ENCODE results near the gene VAMP1.
"Not testable (repeated sequence)": the region's sequence is repeated elsewhere in the genome, so short reads cannot be mapped to it uniquely, and the experiment has no call there.

Gene VAMP1

DNA sequence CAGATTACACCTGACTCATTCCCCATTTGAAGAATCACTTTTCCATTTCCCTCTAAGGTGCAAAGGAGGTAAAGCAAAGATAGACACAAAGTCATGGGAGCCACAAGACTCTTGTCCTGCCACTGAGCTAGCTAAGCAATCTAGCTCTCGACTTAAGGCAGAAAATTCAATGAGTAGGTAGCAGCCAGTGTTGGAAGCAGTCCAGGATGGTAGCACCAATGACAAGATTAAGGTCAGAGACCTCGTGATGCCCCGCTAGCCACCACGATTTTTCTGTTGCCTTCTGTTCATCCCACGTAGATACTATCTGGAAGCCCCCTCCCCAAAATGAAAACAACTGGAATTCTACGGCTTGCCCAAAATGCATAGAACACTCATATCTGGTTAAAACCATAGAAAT is 1.4 kb downstream of the VAMP1 start:
- no peak for DNase-seq

DNA sequence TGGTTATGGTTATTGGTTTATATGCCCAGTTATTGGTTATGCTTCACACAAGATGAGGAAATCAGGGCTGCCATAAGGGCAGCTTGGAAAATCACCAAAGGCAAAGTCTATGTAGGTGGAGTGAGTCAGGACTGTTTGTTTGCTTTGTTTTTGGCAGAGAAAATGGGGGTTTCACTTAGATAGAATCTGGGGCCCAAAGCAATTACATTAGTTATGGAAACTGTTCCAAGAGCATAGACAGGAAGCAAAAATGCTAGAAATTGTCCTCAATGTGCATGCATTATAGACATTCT is 2.2 kb downstream of the VAMP1 start:
- DNase-seq, result no peak

DNA sequence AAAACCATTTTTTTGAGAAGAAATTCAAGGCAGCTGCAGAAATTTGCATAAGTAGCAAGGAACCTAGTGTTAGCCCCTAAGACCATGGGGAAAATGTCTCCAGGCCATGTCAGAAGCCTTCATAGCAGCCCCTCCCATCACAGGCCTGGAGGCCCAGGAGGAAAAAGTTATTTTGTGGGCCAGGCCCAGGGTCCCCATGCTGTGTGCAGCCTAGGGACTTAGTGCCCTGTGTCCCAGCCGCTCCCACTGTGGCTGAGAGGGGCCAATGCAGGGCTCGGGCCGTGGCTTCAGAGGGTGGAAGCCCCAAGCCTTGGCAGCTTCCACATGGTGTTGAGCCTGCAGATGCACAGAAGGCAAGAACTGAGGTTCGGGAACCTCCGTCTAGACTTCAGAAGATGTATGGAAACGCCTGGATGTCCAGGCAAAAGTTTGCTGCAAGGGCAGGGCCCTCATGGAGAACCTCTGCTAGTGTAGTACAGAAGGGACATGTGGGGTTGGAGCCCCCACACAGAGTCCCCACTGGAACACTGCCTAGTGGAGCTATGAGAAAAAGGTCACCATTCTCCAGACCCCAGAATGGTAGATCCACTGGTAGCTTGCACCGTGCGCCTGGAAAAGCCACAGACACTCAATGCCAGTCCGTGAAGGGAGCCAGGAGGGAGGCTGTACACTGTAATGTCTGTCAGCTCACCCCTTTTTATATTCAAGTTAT is 2.8 kb downstream of the VAMP1 start:
- not testable (repeated sequence) for DNase-seq

DNA sequence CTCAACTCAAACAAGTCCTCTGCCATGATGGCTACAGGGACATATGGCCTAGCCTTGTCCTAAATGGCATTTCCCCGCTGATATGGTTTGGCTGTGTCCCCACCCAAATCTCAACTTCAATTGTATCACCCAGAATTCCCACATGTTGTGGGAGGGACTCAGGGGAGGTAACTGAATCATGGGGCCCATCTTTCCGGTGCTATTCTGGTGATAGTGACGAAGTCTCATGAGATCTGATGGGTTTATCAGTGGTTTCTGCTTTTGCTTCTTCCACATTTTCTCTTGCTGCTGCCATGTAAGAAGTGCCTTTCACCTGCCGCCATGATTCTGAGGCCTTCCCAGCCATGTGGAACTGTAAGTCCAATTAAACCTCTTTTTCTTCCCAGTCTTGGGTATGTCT is 3.7 kb downstream of the VAMP1 start:
- not testable (repeated sequence) for DNase-seq

DNA sequence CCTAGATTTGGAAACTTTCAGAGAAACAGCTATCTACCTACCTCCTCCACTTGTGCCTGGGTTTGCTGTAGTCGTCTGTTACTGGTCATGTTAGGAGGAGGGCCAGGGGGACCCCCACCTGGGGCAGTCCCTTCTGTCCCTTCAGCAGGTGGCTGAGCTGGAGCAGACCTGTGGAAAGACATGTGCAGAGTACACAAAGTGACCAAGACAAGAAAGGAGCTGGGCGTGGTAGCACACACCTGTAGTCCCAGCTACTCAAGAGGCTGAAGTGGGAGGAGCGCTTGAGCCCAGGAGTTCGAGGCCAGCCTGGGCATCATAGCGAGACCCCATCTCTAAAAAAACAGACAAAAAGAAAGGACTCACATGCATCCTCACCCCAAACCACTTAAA is 4.3 kb downstream of the VAMP1 start:
- no peak for DNase-seq

DNA sequence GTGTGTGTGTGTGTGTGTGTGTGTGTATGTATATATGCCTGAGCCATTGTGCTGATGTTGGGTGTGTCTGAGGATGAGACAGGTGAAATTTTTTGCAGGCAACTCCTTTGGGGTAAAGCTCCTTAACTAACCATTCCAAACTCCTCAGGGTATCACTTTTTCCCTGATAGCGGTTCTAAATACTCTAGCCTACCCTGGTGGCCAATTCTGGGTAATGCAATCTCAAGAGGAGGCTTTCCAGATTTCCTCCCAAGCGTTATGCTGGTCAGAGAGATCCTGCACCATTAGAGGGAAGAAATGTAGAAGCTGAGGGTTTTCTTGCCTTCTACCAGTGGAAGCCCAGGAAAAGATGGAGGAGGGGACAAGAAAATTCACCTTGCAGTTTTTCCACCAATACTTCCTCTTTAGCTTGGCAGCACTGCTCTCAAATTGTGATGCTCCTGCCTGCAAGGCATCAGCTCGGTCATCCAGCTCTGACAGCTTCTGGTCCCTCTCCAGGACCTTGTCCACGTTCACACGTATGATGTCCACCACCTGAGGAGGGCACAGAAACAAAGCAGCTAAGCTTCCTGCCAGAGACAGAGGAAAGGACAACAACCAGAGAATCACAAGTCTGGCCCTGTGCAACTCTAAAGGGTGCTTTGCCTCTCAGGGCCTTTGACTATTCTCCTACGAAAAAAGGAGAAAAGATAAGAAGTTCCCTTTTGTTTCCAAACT is 4.9 kb downstream of the VAMP1 start:
- peak in 1 of 4 experiments; percentile 18 for DNase-seq

DNA sequence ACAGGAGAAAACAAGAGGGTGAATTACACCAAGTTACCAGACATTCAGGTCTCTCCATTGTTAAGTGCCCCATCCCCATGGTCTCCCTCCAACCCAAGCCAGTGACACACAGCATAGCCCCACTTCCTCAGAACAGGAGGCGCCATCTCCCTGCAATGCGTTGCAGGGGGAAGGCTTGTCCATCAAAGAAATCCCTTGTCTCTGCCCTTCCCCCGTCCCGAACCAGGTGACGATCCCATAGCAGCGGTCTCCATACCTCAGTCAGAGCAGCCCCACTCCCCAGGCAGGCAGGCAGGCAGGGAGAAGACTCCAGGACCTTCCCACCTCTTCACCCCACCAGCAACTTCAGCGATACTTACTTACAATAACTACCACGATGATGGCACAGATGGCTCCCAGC is 5.9 kb downstream of the VAMP1 start:
- no peak for DNase-seq

DNA sequence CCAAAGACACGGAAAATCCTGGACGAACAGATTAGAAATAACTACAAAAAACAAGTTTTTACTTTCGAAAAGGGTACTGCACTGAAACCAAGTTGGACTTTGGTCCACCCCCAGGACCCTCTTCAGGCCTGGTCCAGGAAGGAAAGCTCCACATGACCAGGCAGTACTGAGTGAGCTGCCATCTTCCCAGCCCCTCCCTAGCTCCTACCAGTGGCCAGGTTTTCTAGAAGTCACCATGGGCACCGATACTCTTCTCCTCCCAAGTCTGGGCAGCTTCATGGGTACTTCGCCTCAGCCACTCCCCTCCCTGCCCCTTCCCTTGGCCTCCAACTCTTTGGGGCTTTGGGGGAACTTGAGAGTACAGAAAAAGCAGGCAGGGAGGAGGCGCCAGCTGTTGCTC is 6.6 kb downstream of the VAMP1 start:
- DNase-seq, result no peak

DNA sequence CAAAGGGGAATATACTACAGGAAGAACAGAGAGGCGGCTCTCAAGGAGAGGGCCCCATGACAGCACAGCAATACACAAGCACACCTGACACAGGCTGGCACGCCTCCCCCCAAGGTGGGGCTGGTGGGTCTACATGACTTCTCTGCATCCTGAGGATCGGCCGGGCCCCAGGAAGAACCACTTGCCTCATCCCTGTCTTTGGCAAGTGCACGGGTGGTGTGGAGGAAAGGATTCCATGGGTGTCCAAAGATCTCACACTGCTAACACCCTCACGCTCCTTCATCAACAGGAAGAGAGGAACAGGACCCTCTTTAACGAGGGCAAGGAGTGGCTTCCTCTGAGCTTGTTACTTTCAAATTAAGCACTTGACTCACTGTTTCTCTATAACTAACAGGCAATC is 7.3 kb downstream of the VAMP1 start:
- no peak for DNase-seq

DNA sequence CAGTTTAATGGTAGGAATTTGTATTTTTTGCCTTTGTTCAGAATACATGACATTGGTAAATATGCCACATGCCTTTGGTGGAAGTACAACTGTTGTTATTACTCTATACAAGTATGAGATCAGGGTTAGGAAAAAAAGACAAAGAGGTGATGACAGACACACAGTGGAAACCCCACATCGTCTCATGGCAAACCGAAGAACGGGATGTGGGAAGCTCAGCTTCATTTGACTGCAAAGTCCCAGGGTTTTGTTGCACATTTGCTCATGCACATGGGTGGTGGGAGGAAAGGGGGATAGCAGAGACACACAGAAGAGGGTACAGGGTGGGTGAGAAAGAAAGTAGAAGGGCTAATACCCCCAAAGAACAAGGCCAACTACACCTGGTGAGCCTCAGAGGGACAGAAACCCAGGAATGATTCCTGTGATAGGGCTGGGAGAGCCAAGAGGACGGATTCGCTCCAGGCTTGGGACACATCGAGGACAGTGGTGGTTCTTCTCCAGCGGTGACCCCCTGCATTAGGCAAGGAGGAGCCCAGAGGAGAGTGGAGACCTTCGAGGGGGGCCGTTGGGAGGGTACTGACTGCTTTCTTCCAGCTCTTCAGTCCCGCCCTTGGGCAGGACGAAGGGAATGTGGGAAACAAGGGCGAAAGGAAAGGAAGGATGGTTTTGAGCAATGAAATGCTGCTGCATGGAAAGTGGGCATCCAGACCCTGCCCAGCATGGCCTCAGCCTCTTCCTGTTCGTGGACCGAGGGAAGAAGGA is 8.1 kb downstream of the VAMP1 start:
- DNase-seq, result no peak

DNA sequence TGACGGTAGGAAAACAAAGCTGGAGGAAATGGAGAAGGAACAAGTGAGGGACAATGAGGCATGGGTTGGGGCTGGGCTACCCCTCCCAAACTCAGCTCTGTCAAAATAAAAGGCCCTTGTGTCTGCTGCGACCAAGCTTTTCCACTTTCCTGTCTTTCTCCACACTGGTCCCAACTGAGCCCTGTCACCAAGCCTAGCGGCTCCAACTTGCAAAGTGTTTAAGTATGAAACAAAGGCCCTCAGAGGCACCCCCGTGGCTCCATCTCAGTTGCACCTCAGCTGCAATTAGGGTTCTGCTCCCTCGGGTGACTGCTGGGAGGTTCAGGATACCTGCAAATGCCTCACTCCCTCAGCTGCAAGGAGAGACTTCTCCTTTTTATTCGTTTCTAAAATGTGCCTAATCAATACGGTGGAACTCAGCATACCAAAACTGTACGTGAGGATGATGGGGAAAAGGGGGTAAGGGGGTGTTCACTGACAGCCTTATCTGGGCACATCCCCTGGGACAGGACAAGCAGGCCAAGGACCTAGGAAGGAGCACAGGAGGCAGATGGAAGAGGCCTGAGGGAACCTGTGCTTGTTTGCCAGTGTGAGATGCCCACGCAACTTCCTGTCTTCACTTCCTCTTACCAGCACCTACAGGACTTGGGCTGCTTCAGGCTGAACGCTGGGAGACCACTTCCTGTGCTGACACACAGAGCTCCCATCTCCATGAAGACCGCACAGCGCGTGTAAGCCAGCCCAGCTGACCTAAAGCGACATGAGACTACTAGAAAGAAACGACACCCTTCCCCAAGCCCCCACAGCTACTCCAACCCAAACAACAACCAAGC is 8.9 kb downstream of the VAMP1 start:
- peak in 3 of 4 experiments; percentile 40 to 66 (median 64) for DNase-seq

DNA sequence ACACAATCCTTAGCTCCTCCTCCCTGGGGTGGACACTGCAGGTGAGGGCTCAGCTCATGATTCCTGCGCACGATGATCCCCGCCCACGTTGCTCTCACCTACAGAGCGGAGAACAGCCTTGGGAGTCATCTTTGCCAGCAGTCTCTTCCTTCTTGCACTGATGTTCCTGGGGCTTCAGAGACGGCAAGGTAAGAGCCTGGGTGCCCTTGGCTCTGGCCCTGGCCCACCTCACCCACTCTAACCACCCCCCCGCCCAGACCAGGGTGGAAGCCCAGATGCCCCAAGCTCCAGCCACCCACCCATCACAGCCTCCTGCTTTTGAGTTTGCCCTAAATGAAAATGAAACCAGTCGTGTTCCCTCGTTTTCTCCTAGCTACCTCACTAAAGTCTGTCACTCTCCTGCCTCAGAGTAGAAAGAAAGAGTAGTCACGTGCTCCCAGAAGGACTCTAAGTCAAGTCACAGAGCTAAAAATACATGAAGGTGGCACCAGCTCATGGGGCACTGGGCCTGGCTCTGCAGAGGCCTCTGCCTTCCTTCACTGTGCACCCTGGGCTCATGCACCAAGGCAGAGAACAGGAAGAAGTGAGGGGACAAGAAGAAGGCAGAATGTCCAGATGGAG is 9.6 kb downstream of the VAMP1 start:
- no peak for DNase-seq

DNA sequence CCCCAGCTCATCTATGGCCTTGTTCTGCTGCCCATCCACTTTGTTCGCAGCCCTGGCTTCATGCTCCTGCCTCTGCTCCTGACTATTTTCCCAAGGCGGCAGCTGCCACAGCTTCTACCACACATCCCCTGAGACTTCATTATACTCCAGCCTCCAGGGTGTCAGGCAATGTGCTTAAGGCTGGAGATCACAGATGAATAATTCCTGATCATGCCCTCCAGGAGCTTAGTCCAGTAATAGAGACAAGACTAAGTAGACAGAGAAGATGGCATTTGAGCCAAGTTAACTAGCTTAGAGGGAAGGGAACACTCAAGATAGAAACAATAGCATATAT is 11.5 kb downstream of the VAMP1 start:
- no peak for DNase-seq

DNA sequence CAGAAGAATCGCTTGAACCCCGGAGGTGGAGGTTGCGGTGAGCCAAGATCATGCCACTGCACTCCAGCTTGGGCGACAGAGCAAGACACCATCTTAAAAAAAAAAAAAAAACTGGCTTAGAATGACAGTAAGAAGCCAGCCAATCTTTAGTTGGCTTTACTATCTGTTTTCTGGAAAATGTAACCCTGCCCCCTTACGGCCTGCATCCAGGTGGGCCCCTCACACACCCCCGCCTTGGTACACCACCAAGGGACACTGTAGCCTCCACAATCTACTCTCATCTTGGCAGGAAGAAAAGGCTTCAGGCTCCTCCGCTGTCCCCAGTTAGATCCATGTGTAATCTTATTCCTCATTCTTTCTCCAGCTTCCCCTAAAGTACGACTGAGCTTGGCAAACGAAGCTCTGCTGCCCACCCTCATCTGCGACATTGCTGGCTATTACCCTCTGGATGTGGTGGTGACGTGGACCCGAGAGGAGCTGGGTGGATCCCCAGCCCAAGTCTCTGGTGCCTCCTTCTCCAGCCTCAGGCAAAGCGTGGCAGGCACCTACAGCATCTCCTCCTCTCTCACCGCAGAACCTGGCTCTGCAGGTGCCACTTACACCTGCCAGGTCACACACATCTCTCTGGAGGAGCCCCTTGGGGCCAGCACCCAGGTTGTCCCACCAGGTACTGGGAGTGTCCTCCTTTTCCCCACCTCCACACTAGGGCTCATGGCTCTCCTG is 12.0 kb downstream of the VAMP1 start:
- no peak for DNase-seq

DNA sequence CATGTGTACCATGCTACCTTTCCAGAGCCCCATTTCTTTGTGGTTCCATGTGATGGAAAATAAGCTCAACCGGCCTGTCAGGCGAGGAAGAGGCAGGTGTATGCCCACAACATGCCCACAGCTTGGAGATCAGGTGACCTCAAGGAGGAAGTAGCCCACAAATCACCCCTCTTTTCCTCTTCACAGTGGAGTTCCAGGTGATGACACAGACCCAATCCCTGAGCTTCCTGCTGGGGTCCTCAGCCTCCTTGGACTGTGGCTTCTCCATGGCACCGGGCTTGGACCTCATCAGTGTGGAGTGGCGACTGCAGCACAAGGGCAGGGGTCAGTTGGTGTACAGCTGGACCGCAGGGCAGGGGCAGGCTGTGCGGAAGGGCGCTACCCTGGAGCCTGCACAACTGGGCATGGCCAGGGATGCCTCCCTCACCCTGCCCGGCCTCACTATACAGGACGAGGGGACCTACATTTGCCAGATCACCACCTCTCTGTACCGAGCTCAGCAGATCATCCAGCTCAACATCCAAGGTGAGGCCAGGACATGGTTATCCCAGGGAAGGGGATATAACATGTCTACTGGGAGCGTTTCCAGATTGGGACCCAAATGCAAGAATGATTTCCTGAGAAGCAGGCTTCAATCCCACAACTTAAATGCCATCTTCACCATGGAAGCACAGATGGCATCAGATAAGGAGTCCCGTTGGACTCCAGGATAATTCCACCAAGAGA is 13.1 kb downstream of the VAMP1 start:
- no peak for DNase-seq

DNA sequence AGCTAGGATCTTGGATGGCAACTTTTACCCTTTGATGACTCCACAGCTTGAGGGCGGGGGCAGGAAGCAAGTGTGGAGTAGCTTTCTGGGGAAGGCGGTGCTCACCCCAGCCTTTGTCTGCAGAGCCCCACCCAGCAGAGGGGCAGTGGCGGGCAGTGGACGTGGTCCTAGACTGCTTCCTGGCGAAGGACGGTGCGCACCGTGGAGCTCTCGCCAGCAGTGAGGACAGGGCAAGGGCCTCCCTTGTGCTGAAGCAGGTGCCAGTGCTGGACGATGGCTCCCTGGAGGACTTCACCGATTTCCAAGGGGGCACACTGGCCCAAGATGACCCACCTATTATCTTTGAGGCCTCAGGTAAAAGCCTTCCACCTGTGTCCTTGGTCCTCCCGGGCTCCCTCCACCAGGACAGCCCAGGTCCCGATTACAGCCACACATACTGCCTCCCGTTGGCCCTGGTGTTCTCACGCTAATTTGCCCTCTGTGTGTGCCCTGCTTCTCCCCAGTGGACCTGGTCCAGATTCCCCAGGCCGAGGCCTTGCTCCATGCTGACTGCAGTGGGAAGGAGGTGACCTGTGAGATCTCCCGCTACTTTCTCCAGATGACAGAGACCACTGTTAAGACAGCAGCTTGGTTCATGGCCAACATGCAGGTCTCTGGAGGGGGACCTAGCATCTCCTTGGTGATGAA is 17.4 kb downstream of the VAMP1 start:
- DNase-seq, result no peak

DNA sequence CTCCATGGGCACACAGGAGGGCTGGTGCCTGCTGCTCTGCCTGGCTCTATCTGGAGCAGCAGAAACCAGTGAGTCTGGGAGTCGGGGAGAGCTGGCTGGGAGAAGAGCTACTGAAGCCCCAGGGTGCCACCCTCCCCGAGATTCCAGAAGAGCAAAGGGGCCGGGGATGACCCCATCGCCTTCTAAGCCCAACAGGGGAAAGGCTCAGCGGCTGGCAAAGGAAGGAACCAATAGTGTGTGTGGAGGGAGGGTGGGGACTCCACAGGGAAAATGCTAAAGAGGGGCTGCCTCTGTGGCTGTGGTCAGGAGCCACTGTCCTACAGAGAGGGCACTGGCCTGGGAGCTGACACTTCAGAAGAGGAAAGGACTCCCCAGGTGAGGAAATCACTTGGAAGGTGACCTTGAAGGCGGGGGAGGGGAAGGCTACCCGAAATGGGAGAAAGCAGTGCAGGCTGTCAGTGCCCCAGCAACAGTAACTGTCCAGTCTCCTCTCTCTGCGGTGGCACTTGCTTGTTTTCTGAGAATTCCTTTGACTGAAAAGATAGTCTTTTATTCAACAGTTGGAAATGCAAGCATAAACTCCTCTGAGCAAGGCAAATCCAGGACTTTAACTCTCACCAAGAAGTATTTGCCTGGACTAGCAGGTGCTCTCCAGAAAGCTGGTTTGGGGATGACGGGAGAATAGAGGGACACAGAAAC is 18.1 kb downstream of the VAMP1 start:
- DNase-seq, result no peak

DNA sequence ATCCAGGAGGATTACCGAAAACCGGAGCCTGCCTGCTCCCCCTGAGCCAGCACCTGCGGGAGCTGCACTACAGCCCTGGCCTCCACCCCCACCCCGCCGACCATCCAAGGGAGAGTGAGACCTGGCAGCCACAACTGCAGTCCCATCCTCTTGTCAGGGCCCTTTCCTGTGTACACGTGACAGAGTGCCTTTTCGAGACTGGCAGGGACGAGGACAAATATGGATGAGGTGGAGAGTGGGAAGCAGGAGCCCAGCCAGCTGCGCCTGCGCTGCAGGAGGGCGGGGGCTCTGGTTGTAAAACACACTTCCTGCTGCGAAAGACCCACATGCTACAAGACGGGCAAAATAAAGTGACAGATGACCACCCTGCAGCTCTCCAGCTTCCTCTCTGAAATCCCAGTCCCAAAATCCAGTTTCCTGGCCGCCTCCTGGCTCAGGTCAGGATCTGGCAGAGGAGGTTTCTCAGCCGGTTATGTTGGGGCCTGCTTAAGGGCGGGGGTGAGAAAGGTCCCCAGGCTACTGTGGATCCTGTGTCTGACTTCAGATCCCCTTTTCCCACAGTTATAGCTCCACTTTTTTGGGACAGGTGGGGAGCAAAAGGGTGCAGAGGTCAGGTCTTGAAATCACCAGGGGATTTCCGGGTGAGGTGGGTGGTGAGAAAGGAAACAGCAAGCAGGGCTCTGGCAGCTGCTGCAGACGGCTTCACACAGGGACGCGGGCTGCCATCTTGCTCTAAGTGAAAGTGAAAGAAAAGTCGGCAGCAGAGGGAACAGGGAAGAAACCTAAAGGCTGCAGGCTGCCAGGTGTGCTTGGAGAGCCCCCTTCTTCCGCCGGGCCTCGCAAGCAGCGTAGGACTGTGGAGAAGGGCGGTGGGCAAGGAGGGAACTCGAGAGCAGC is 18.9 kb downstream of the VAMP1 start, which contains the start of gene TAPBPL:
Gene TAPBPL, plus strand, starts transcription at position 695 of the 897 bp plus-strand sequence. CDS start 207 bp downstream, outside the sequence.
- DNase-seq, result peak in 3 of 4 experiments; percentile 54 to 57 (median 57)

DNA sequence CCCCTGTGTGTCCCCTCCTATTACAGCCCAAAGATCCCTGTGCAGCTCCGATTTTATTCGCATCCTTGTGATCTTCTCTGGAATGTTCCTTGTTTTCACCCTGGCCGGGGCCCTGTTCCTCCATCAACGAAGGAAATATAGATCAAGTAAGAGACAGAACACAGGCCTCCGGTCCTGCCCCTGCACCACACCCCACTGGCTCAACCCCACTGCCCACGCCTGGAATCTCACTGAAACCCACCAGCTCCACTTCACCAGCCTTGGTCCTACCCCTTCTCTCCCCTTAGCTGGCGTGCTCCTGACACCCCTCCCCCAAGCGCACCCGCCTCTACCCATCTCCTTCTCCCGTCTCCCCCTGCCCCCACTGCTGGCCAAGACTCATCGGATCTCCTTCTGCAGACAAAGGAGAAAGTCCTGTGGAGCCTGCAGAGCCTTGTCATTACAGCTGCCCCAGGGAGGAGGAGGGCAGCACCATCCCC is 19.6 kb downstream of the VAMP1 start:
- DNase-seq, result no peak

Measured in activated CD4-positive, CD25-positive, alpha-beta regulatory T cell (primary cell).